Suprapubic skin (tissue), 4 donors: ENCODE data around the gene MACC1. TPM values are rescaled to one million over a fixed set of nuclear protein-coding genes. Genes with fewer than 3 reads are reported as not detected.

Experiments used
- DNase-seq, 2 donors: peaks; one replicate each; pipeline ENCODE4 v3.0.0-alpha.2; 2019; ENCODE audit warnings: low spot score in 2 of 2
- H3K27ac ChIP-seq: fragments of 200-600 bp; sonication (generic); one replicate; pipeline ENCODE4 v1.5.1; 2019
- H3K27me3 ChIP-seq: fragments of 200-600 bp; sonication (generic); one replicate; pipeline ENCODE4 v1.5.1; 2019
- H3K36me3 ChIP-seq: fragments of 200-600 bp; sonication (generic); one replicate; pipeline ENCODE4 v1.5.1; 2019
- H3K4me1 ChIP-seq: fragments of 200-600 bp; sonication (generic); one replicate; pipeline ENCODE4 v1.5.1; 2019
- H3K4me3 ChIP-seq: fragments of 200-600 bp; sonication (generic); one replicate; pipeline ENCODE4 v1.5.1; 2019; ENCODE audit warnings: mild to moderate bottlenecking
- H3K9me3 ChIP-seq: fragments of 200-600 bp; sonication (generic); one replicate; pipeline ENCODE4 v1.5.1; 2019
- CTCF ChIP-seq, 2 donors: fragments of 200-600 bp in 1 of 2; fragments of 450-650 bp in 1 of 2; sonication (generic) in 1 of 2; IDR thresholded peaks; one replicate each; pipeline ENCODE4 v1.5.1; 2016 to 2019; ENCODE audit warnings: antibody characterized with exemption in 2 of 2, mild to moderate bottlenecking in 1 of 2, moderate library complexity in 1 of 2
- EP300 ChIP-seq: sonication (generic); formaldehyde crosslinking; IDR thresholded peaks from one replicate; pipeline ENCODE4 v1.6.1; 2017; ENCODE audit warnings: antibody characterized with exemption
- POLR2A ChIP-seq, 2 donors: fragments of 450-650 bp; IDR thresholded peaks; one replicate each; pipeline ENCODE4 v1.6.1; 2017; ENCODE audit warnings: antibody characterized with exemption in 2 of 2, mild to moderate bottlenecking in 2 of 2, moderate library complexity in 2 of 2
- POLR2AphosphoS5 ChIP-seq, 3 donors: sonication (generic); formaldehyde crosslinking; IDR thresholded peaks; one replicate each; pipeline ENCODE4 v1.6.1; 2017; ENCODE audit warnings: antibody characterized with exemption in 3 of 3
- WGBS: methylation state at CpG from one replicate; pipeline ENCODE4 v1.1.5; 2018; 5-methylcytosine and 5-hydroxymethylcytosine counted together
- total RNA-seq, 4 donors: library from RNA; depleted of rRNA; stranded (reverse); fragments of >200 nt; gene quantifications; one replicate each; pipeline ENCODE4 v1.1.0, GENCODE V29; 2016

The MACC1 gene
- total RNA-seq, 4 donors from 2014 or later = 8.6 to 13.0 (median 11.5) TPM

DNA sequence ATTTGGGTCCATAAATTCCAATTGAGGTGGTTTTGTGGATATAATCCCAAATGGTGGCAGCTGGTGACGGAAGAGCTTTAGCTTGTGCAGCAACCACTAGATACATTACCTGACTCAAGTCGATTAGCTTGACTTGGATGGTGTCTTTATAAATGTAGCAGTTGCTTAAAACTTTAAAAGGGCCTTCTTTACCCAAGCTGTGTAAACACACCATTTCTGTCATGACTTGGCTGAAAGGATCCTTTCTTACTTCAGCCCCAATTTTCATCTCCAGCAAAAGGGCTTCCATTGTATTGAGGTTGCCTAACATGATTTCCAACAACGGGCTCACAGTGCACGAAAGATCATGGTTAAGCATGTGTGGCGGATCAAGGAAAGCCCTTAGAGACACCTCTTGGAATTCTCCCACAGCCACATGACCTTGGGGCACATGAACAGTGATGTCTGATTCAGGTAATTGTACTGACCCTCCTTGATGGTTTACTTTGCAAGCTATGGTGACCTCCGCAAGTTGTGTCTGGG lies 57.9 kb downstream of the MACC1 start:
- 87% methylated on average over 6 of the region's 6 CpGs for WGBS
- H3K36me3 ChIP-seq = no peaks in the 10 kb centered on the region

DNA sequence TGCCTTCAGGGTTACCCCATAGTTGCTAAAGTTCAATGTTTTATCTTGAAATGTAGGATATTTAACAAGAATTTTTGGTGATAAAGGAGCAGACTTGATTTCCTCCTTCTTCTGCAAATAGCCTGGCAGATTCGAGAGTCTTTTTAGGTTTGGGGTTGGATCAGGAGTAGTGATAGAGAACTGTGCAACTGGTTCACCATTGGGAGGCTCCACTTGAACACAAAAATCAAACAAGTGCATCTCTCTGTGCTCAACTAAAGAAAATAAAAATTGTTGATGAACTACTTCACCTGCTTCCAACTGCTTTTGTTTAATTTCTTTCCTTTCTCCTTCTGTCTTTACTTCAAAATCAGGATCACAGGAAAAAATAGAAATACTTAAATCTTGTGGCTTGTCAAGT lies 58.5 kb downstream of the MACC1 start:
- TF ChIP-seq EP300 (no peak), POLR2A (IDR thresholded peaks at IDR 0.05) (no peak), CTCF (IDR thresholded peaks at IDR 0.05) (no peak), POLR2AphosphoS5 (IDR thresholded peaks at IDR 0.05) (no peak)
- Histone ChIP-seq H3K9me3 (no peaks in the 10 kb centered on the region), H3K36me3 (no peaks in the 10 kb centered on the region), H3K4me3 (no peak overlapping the region), H3K4me1 (no peaks in the 10 kb centered on the region), H3K27ac (no peak overlapping the region), H3K27me3 (no peaks in the 10 kb centered on the region)
- 0% methylated on average over 1 of the region's 1 CpG for WGBS
- no peak for DNase-seq

More for the DNA sequence above, 57.9 kb downstream of the MACC1 start:
- TF ChIP-seq EP300 (no peak), POLR2A (IDR thresholded peaks at IDR 0.05) (no peak), CTCF (IDR thresholded peaks at IDR 0.05) (no peak)
- DNase-seq = no peak
- H3K9me3 ChIP-seq = no peaks in the 10 kb centered on the region
- H3K27ac ChIP-seq = no peak overlapping the region
- H3K4me3 ChIP-seq = no peak overlapping the region
- no peaks in the 10 kb centered on the region for H3K27me3 ChIP-seq
- no peaks in the 10 kb centered on the region for H3K4me1 ChIP-seq

- no peaks in the 10 kb centered on the region for H3K9me3 ChIP-seq
- H3K4me1 ChIP-seq = peaks cover 3% of the 10 kb centered on the region
- H3K27ac ChIP-seq = no peak overlapping the region
- WGBS = 49% methylated on average over 3 of the region's 3 CpGs
- TF ChIP-seq CTCF (IDR thresholded peaks at IDR 0.05) (no peak), POLR2AphosphoS5 (IDR thresholded peaks at IDR 0.05) (no peak), EP300 (no peak), POLR2A (IDR thresholded peaks at IDR 0.05) (no peak)
- no peak overlapping the region for H3K4me3 ChIP-seq
- no peaks in the 10 kb centered on the region for H3K36me3 ChIP-seq
- H3K27me3 ChIP-seq = no peaks in the 10 kb centered on the region
- DNase-seq = no peak
Observed at GRCh38 chr7:20157456-20157855, 59.7 kb downstream of the MACC1 start.

DNA sequence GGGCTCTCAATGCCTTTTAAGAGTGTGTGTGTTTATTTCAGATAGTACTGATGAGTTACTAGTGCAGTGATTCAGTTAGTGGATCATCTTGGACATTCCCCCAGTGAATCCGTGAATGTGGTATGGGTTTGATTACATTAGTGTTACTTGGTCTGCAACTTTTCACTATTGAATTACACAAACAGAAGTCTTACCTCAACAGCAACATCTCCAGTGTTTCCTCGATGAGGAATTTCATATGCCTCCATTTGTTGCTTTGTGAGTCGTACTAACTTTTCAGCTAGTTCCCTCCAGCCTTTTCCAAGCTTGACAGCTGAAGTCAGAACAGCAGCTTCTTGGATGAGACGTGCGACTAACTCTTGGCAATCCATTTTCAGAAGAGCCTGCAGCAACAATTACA lies 63.2 kb downstream of the MACC1 start:
- peaks cover 7% of the 10 kb centered on the region for H3K4me1 ChIP-seq
- no peak for TF ChIP-seq CTCF (IDR thresholded peaks at IDR 0.05)
- TF ChIP-seq POLR2AphosphoS5 (IDR thresholded peaks at IDR 0.05) = no peak
- no peak for TF ChIP-seq POLR2A (IDR thresholded peaks at IDR 0.05)
- no peaks in the 10 kb centered on the region for H3K9me3 ChIP-seq
- DNase-seq = no peak
- no peaks in the 10 kb centered on the region for H3K27me3 ChIP-seq
- H3K27ac ChIP-seq = no peak overlapping the region
- 49% methylated on average over 5 of the region's 5 CpGs for WGBS
- no peaks in the 10 kb centered on the region for H3K36me3 ChIP-seq
- no peak overlapping the region for H3K4me3 ChIP-seq

DNA sequence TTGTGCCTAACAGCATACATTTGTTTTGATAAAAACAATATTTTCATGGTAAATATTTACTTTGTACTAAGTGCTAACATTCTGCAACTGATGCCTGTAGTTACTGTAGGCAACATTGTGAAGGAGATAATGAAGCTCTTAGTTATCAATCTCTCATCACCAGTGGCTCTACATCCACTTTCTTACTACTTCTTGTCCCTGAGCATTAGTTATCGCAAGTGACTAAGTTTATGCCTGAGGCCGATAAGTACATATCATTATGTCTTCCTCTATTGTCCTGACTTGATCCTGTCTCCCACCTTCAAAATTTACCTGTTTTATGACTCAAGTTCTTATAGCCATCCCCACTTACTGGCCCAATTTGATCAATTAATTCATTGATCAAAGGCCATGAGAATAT lies 63.6 kb downstream of the MACC1 start:
- no peak overlapping the region for H3K27ac ChIP-seq

More for the DNA sequence above, 63.6 kb downstream of the MACC1 start:
- H3K4me1 ChIP-seq = peaks cover 7% of the 10 kb centered on the region
- H3K4me3 ChIP-seq = no peak overlapping the region
- TF ChIP-seq EP300 = no peak
- no peak for TF ChIP-seq CTCF (IDR thresholded peaks at IDR 0.05)
- TF ChIP-seq POLR2AphosphoS5 (IDR thresholded peaks at IDR 0.05) = no peak
- TF ChIP-seq POLR2A (IDR thresholded peaks at IDR 0.05) = no peak
- no peaks in the 10 kb centered on the region for H3K36me3 ChIP-seq
- 92% methylated on average over 2 of the region's 2 CpGs for WGBS
- H3K9me3 ChIP-seq = no peaks in the 10 kb centered on the region
- H3K27me3 ChIP-seq = no peaks in the 10 kb centered on the region
- no peak for DNase-seq
